GM12801 (cell line): ENCODE measurements around the gene LGALS8.

Experiments
- CTCF ChIP-seq: IDR thresholded peaks from one replicate; pipeline ENCODE4 v1.5.1; 2011; ENCODE audit warnings: control low read depth; ENCODE audit not compliant: insufficient read length; ENCODE audit errors: extremely low read depth

Gene LGALS8

GRCh38 chr1:236524142-236524894, 536 bp downstream of the LGALS8 start:
- no peak for TF ChIP-seq CTCF

- no peak for TF ChIP-seq CTCF
These were observed 1.1 kb downstream of the LGALS8 start for GRCh38 chr1:236524895-236525184.

GRCh38 chr1:236526079-236526478, 2.3 kb downstream of the LGALS8 start:
- TF ChIP-seq CTCF: no peak

- no peak for TF ChIP-seq CTCF
These were observed 6.5 kb downstream of the LGALS8 start for GRCh38 chr1:236530286-236530685.

GRCh38 chr1:236530959-236531358, 7.2 kb downstream of the LGALS8 start:
- TF ChIP-seq CTCF: no peak

GRCh38 chr1:236532850-236533249, 9.1 kb downstream of the LGALS8 start:
- no peak for TF ChIP-seq CTCF

GRCh38 chr1:236534151-236534651, 10.4 kb downstream of the LGALS8 start:
- no peak for TF ChIP-seq CTCF

GRCh38 chr1:236535190-236535589, 11.4 kb downstream of the LGALS8 start:
- TF ChIP-seq CTCF: no peak
